Measurements from ENCODE around the gene STMN1. TPM values are rescaled to one million over a fixed set of nuclear protein-coding genes. Genes with fewer than 3 reads are reported as not detected.

Gene STMN1
- total and polyA plus RNA-seq, 2 of the 8 experiments (the other 6 are each of a cell fraction or from before 2014, with no cell fraction given), result 116 to 564 TPM

DNA sequence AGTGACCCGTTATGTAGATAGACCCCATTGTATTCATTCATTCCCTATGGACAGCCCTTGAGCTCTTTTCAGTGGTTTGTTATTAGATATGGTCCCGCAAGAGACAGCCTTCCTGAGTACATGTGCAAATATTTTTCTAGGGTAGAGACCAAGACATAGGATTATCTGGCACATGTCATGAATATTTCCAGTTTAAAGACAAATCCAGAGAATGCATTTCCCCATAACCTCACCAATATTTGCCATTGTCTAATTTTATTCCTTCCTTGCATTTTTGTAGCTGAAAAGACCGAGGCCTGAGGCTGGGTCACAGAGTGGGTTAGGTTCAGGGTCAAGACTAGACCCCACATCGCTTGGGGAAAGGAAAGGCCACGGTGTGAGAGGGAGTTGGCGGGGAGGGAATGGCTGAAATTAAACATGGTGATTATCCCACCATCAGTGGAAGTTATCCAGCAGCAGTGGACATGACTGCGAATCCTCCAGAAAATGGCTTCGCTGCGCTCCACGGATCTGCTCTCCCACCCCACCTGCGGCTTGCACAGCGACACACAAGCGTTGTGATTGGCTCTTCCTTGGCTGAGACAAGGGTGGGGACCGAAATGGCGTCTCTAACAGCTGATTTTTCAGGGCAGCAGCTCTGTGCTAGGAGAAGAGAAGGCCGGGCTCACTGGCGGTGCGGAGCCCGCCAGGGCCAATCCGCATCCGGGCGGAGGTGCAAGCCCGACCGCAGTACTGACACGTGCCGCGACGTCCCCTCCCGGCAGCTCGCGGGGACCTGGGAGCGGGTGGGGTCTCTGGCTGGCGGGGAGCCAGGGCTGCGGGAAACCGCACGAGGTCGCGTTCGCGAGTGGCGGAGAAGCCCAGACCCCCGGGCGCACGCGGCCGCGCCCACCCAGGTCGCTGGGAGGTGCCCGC lies 16.1 kb upstream of the STMN1 start (continued):
- peak; percentile 91 for TF ChIP-seq YY1 (IDR thresholded peaks at IDR 0.05; ENCODE audit: low read depth, low read length)
- TF ChIP-seq, protein P1, sequence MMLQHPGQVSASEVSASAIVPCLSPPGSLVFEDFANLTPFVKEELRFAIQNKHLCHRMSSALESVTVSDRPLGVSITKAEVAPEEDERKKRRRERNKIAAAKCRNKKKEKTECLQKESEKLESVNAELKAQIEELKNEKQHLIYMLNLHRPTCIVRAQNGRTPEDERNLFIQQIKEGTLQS (IDR thresholded peaks at IDR 0.05; ENCODE audit: insufficient read depth, low read depth, low read length), result no peak
- TF ChIP-seq, protein P2, sequence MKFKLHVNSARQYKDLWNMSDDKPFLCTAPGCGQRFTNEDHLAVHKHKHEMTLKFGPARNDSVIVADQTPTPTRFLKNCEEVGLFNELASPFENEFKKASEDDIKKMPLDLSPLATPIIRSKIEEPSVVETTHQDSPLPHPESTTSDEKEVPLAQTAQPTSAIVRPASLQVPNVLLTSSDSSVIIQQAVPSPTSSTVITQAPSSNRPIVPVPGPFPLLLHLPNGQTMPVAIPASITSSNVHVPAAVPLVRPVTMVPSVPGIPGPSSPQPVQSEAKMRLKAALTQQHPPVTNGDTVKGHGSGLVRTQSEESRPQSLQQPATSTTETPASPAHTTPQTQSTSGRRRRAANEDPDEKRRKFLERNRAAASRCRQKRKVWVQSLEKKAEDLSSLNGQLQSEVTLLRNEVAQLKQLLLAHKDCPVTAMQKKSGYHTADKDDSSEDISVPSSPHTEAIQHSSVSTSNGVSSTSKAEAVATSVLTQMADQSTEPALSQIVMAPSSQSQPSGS (IDR thresholded peaks at IDR 0.05; ENCODE audit: low read length), result no peak
- TF ChIP-seq, protein P3, sequence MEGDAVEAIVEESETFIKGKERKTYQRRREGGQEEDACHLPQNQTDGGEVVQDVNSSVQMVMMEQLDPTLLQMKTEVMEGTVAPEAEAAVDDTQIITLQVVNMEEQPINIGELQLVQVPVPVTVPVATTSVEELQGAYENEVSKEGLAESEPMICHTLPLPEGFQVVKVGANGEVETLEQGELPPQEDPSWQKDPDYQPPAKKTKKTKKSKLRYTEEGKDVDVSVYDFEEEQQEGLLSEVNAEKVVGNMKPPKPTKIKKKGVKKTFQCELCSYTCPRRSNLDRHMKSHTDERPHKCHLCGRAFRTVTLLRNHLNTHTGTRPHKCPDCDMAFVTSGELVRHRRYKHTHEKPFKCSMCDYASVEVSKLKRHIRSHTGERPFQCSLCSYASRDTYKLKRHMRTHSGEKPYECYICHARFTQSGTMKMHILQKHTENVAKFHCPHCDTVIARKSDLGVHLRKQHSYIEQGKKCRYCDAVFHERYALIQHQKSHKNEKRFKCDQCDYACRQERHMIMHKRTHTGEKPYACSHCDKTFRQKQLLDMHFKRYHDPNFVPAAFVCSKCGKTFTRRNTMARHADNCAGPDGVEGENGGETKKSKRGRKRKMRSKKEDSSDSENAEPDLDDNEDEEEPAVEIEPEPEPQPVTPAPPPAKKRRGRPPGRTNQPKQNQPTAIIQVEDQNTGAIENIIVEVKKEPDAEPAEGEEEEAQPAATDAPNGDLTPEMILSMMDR (IDR thresholded peaks at IDR 0.05; ENCODE audit: control extremely low read depth in 1 of 3, insufficient read depth in 1 of 3, low read depth in 1 of 3, low read length in 3 of 3), result no peak
- TF ChIP-seq CBX8 (IDR thresholded peaks at IDR 0.05; ENCODE audit: borderline replicate concordance, low read depth, low read length), result no peak
- TF ChIP-seq CHD1 (IDR thresholded peaks at IDR 0.05; ENCODE audit: low read depth, low read length), result no peak
- no peak for TF ChIP-seq HDAC6 (IDR thresholded peaks at IDR 0.05; ENCODE audit: low read depth, low read length)
- no peak for TF ChIP-seq TAF7 (optimal IDR thresholded peaks at IDR 0.05; ENCODE audit: borderline replicate concordance, low read depth, low read length)

Measured in H1 (cell line).